Measurements from ENCODE around the gene PZP.
A peak's percentile ranks its signal among the peaks of the same experiment; 100 is the strongest.

PZP gene

DNA sequence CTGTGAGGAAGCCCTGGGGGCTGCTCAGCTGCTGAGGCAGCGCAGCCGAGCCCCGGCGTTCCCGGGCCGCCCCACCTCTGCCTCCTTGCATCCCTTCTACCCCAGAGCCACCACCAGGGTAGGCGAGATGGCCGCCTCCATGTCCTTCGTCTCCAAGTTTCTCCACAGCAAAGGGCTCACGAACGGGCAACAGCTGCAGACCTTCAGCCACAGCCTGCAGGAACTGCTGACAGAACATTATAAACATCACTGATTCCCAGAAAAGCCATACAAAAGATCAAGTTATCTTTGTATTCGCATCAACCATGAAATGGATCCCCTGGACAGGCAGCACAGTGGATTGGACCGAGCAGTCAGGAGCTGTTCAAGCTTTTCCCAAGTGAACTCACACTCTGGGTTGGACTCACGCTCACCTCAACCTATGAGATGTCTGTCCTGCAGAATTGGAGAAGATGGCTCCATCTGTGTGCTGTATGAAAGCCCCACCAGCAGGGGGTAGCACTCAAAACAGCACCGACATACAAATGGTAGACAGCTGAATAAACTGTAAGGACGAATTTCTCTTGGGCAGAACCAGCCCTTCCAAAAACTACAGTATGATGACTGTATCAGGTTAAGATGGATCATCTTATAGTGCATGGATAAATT lies 73.1 kb downstream of the PZP start:
- peak in 1 of 2 experiments; percentile 26 for DNase-seq (ENCODE audit: low read depth in 1 of 2, low spot score in 1 of 2)
- Histone ChIP-seq H3K27ac (replicated peaks) (no peak overlapping the region), H3K4me3 (replicated peaks; ENCODE audit: insufficient read depth, low read length) (no peak overlapping the region), H3K27me3 (ENCODE audit: insufficient read depth, poor library complexity, severe bottlenecking) (no peaks in the 10 kb centered on the region)
- peak; percentile 51 for TF ChIP-seq CTCF (IDR thresholded peaks at IDR 0.05; ENCODE audit: insufficient read depth, low read length)
- no peak for TF ChIP-seq GABPA (IDR thresholded peaks at IDR 0.05; ENCODE audit: low read depth)
- no peak for TF ChIP-seq SPI1 (IDR thresholded peaks at IDR 0.05; ENCODE audit: borderline replicate concordance, low read depth)
- TF ChIP-seq, protein P1, sequence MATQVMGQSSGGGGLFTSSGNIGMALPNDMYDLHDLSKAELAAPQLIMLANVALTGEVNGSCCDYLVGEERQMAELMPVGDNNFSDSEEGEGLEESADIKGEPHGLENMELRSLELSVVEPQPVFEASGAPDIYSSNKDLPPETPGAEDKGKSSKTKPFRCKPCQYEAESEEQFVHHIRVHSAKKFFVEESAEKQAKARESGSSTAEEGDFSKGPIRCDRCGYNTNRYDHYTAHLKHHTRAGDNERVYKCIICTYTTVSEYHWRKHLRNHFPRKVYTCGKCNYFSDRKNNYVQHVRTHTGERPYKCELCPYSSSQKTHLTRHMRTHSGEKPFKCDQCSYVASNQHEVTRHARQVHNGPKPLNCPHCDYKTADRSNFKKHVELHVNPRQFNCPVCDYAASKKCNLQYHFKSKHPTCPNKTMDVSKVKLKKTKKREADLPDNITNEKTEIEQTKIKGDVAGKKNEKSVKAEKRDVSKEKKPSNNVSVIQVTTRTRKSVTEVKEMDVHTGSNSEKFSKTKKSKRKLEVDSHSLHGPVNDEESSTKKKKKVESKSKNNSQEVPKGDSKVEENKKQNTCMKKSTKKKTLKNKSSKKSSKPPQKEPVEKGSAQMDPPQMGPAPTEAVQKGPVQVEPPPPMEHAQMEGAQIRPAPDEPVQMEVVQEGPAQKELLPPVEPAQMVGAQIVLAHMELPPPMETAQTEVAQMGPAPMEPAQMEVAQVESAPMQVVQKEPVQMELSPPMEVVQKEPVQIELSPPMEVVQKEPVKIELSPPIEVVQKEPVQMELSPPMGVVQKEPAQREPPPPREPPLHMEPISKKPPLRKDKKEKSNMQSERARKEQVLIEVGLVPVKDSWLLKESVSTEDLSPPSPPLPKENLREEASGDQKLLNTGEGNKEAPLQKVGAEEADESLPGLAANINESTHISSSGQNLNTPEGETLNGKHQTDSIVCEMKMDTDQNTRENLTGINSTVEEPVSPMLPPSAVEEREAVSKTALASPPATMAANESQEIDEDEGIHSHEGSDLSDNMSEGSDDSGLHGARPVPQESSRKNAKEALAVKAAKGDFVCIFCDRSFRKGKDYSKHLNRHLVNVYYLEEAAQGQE (IDR thresholded peaks at IDR 0.05; ENCODE audit: insufficient replicate concordance, low read depth): no peak
- TF ChIP-seq POLR2AphosphoS5 (IDR thresholded peaks at IDR 0.05; ENCODE audit: low read depth): no peak

DNA sequence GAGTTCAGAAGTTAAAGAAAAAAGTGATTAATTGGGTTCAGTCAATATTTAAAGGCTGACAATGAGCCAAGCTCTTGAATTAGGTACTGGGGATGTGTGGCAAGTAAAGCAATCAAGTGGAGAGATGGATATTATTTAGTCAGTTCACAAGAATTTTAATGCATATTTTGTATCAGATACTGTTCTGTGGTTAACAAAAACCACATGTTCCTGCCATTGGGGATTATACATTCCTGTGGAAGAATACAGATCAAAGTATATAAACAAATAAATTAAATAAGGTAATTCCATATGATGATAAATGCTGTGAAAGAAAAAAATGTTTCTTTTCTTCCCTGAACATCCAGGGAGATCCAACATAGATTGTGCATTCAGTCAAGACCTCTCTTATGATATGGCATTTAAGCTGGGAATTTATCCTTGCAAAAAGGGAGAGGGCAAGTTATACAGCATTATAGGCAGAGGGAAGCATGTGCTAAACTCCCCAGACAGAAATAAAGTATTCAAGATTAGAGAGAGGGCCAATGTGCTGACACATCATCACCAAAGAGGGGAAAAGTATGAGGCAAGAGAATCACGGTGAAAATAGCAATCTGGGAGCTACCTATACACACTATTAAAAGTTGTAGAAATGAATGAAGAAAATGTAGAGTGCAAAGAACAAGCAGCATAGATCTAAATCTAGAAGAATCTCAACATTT lies 74.8 kb downstream of the PZP start:
- Histone ChIP-seq H3K4me3 (replicated peaks; ENCODE audit: insufficient read depth, low read length) (no peak overlapping the region), H3K27ac (replicated peaks) (no peak overlapping the region), H3K27me3 (ENCODE audit: insufficient read depth, poor library complexity, severe bottlenecking) (no peaks in the 10 kb centered on the region)
- TF ChIP-seq SPI1 (IDR thresholded peaks at IDR 0.05; ENCODE audit: borderline replicate concordance, low read depth) (no peak), GABPA (IDR thresholded peaks at IDR 0.05; ENCODE audit: low read depth) (no peak), CTCF (IDR thresholded peaks at IDR 0.05; ENCODE audit: insufficient read depth, low read length) (no peak), POLR2AphosphoS5 (IDR thresholded peaks at IDR 0.05; ENCODE audit: low read depth) (no peak)
- TF ChIP-seq, protein P1 (IDR thresholded peaks at IDR 0.05; ENCODE audit: insufficient replicate concordance, low read depth): no peak
- DNase-seq (ENCODE audit: low read depth in 1 of 2, low spot score in 1 of 2): no peak

- H3K27ac ChIP-seq (replicated peaks): no peak overlapping the region
- DNase-seq (ENCODE audit: low read depth in 1 of 2, low spot score in 1 of 2): no peak
- TF ChIP-seq POLR2AphosphoS5 (IDR thresholded peaks at IDR 0.05; ENCODE audit: low read depth): no peak
These were observed 76.1 kb downstream of the PZP start for GRCh38 chr12:9132008-9132535.

GRCh38 chr12:9130244-9130643 lies 78.0 kb downstream of the PZP start:
- Histone ChIP-seq H3K4me3 (replicated peaks; ENCODE audit: insufficient read depth, low read length) (no peak overlapping the region), H3K27me3 (ENCODE audit: insufficient read depth, poor library complexity, severe bottlenecking) (no peaks in the 10 kb centered on the region), H3K27ac (replicated peaks) (no peak overlapping the region)
- no peak for DNase-seq (ENCODE audit: low read depth in 1 of 2, low spot score in 1 of 2)
- TF ChIP-seq, protein P1 (IDR thresholded peaks at IDR 0.05; ENCODE audit: insufficient replicate concordance, low read depth): no peak
- no peak for TF ChIP-seq GABPA (IDR thresholded peaks at IDR 0.05; ENCODE audit: low read depth)
- no peak for TF ChIP-seq SPI1 (IDR thresholded peaks at IDR 0.05; ENCODE audit: borderline replicate concordance, low read depth)
- no peak for TF ChIP-seq POLR2AphosphoS5 (IDR thresholded peaks at IDR 0.05; ENCODE audit: low read depth)
- TF ChIP-seq CTCF (IDR thresholded peaks at IDR 0.05; ENCODE audit: insufficient read depth, low read length): no peak

More at GRCh38 chr12:9132008-9132535, 76.1 kb downstream of the PZP start:
- no peaks in the 10 kb centered on the region for H3K27me3 ChIP-seq (ENCODE audit: insufficient read depth, poor library complexity, severe bottlenecking)
- H3K4me3 ChIP-seq (replicated peaks; ENCODE audit: insufficient read depth, low read length): no peak overlapping the region
